Loucy (cell line): ENCODE results near the gene CD300LG.

ENCODE experiments used
- H2AFZ ChIP-seq: fragments of 200-600 bp; sonication (generic); 2 replicates; pipeline ENCODE4 v1.6.0; 2016; ENCODE audit warnings: antibody characterized with exemption, mild to moderate bottlenecking, low read length, moderate library complexity
- H3F3A ChIP-seq: fragments of 200-600 bp; 2 replicates; pipeline ENCODE4 v1.6.0; 2016; ENCODE audit warnings: antibody characterized with exemption, low read depth, mild to moderate bottlenecking
- H3K27me3 ChIP-seq: fragments of 200-600 bp; sonication (generic); 2 replicates; pipeline ENCODE4 v1.6.1; 2014; ENCODE audit warnings: low read length, mild to moderate bottlenecking; ENCODE audit not compliant: insufficient read depth, poor library complexity, severe bottlenecking
- H3K36me3 ChIP-seq: fragments of 200-600 bp; sonication (generic); 2 replicates; pipeline ENCODE4 v1.6.1; 2016; ENCODE audit warnings: low read length; ENCODE audit not compliant: insufficient read depth
- H3K4me1 ChIP-seq: fragments of 200-600 bp; sonication (generic); 2 replicates; pipeline ENCODE4 v1.5.1; 2014; ENCODE audit warnings: low read length, mild to moderate bottlenecking; ENCODE audit not compliant: insufficient read depth, poor library complexity, severe bottlenecking
- H3K4me2 ChIP-seq: fragments of 200-600 bp; sonication (generic); 2 replicates; pipeline ENCODE4 v1.6.0; 2014; ENCODE audit warnings: antibody characterized with exemption, low read length, low read depth, mild to moderate bottlenecking; ENCODE audit not compliant: poor library complexity, severe bottlenecking
- H3K4me3 ChIP-seq: fragments of 200-600 bp; sonication (generic); 2 replicates; pipeline ENCODE4 v1.5.1; 2014; ENCODE audit warnings: low read length, mild to moderate bottlenecking, mixed read lengths; ENCODE audit not compliant: poor library complexity, severe bottlenecking
- H3K79me2 ChIP-seq: fragments of 200-600 bp; sonication (generic); 2 replicates; pipeline ENCODE4 v1.6.1; 2014; ENCODE audit warnings: low read length; ENCODE audit not compliant: insufficient read depth
- H3K9ac ChIP-seq: fragments of 200-600 bp; sonication (generic); 2 replicates; pipeline ENCODE4 v1.6.0; 2014; ENCODE audit warnings: mild to moderate bottlenecking, low read depth, low read length, moderate library complexity; ENCODE audit not compliant: poor library complexity, severe bottlenecking
- H3K9me2 ChIP-seq: fragments of 200-600 bp; sonication (generic); replicated peaks from 2 replicates; pipeline ENCODE4 v1.6.1; 2016; ENCODE audit warnings: low read depth, low read length, mixed read lengths
- H3K9me3 ChIP-seq: fragments of 200-600 bp; sonication (generic); 2 replicates; pipeline ENCODE4 v1.6.1; 2014; ENCODE audit warnings: mild to moderate bottlenecking, antibody characterized with exemption, low read length, low read depth; ENCODE audit not compliant: insufficient read depth
- H4K20me1 ChIP-seq: fragments of 200-600 bp; sonication (generic); 2 replicates; pipeline ENCODE4 v1.6.0; 2014; ENCODE audit warnings: antibody characterized with exemption, low read length, mild to moderate bottlenecking; ENCODE audit not compliant: insufficient read depth, poor library complexity, severe bottlenecking
- CTCF ChIP-seq: fragments of 200-600 bp; sonication (generic); conservative IDR thresholded peaks from 2 replicates; pipeline ENCODE4 v1.5.1; 2014; ENCODE audit warnings: mild to moderate bottlenecking, antibody characterized with exemption, low read length
- EZH2phosphoT487 ChIP-seq: fragments of 200-600 bp; IDR thresholded peaks from 2 replicates; pipeline ENCODE4 v1.6.1; 2018; ENCODE audit warnings: antibody characterized with exemption, mild to moderate bottlenecking, moderate library complexity, borderline replicate concordance

The CD300LG gene

GRCh38 chr17:43817826-43818225, 29.1 kb upstream of the CD300LG start:
- no peak for TF ChIP-seq CTCF
- no peak for TF ChIP-seq EZH2phosphoT487
- no peak overlapping the region for H3K4me2 ChIP-seq

GRCh38 chr17:43818966-43819365, 28.0 kb upstream of the CD300LG start:
- Histone ChIP-seq H3K4me1 (no peaks in the 10 kb centered on the region), H3F3A (no peaks in the 10 kb centered on the region), H3K4me2 (no peak overlapping the region), H3K9me3 (no peaks in the 10 kb centered on the region), H3K79me2 (no peaks in the 10 kb centered on the region), H2AFZ (no peak overlapping the region), H3K4me3 (no peak overlapping the region), H3K9ac (no peak overlapping the region), H3K9me2 (no peaks in the 10 kb centered on the region), H3K36me3 (no peaks in the 10 kb centered on the region), H4K20me1 (no peaks in the 10 kb centered on the region), H3K27me3 (no peaks in the 10 kb centered on the region)
- no peak for TF ChIP-seq EZH2phosphoT487
- TF ChIP-seq CTCF: no peak

More at GRCh38 chr17:43817826-43818225, 29.1 kb upstream of the CD300LG start:
- no peaks in the 10 kb centered on the region for H3K27me3 ChIP-seq
- H3K79me2 ChIP-seq: no peaks in the 10 kb centered on the region
- H3K9me3 ChIP-seq: no peaks in the 10 kb centered on the region
- H3K9me2 ChIP-seq: no peaks in the 10 kb centered on the region
- H3K4me3 ChIP-seq: no peak overlapping the region
- no peak overlapping the region for H3K9ac ChIP-seq
- no peaks in the 10 kb centered on the region for H3K36me3 ChIP-seq
- no peak overlapping the region for H2AFZ ChIP-seq
- no peaks in the 10 kb centered on the region for H3F3A ChIP-seq
- H4K20me1 ChIP-seq: no peaks in the 10 kb centered on the region
- no peaks in the 10 kb centered on the region for H3K4me1 ChIP-seq

GRCh38 chr17:43820759-43821158, 26.2 kb upstream of the CD300LG start:
- no peaks in the 10 kb centered on the region for H3F3A ChIP-seq
- H4K20me1 ChIP-seq: no peaks in the 10 kb centered on the region
- H3K4me3 ChIP-seq: no peak overlapping the region
- H3K9me3 ChIP-seq: no peaks in the 10 kb centered on the region
- no peak overlapping the region for H2AFZ ChIP-seq
- no peak overlapping the region for H3K9ac ChIP-seq
- no peaks in the 10 kb centered on the region for H3K27me3 ChIP-seq
- H3K36me3 ChIP-seq: no peaks in the 10 kb centered on the region
- H3K79me2 ChIP-seq: no peaks in the 10 kb centered on the region
- no peak for TF ChIP-seq EZH2phosphoT487
- TF ChIP-seq CTCF: no peak
- H3K9me2 ChIP-seq: no peaks in the 10 kb centered on the region
- H3K4me2 ChIP-seq: no peak overlapping the region
- H3K4me1 ChIP-seq: no peaks in the 10 kb centered on the region
